GM18498 (cell line): ENCODE results near the gene DVL2.
"Not testable (repeated sequence)": the region's sequence is repeated elsewhere in the genome, so short reads cannot be mapped to it uniquely, and the experiment has no call there.

Experiments used
- ATAC-seq: cut with Tn5 transposase; IDR thresholded peaks from one replicate; pipeline ENCODE4 v1.9.1; 2021; ENCODE audit warnings: mild to moderate bottlenecking, moderate library complexity; ENCODE audit not compliant: unreplicated experiment

DVL2 gene

GRCh38 chr17:7204336-7204735 lies 30.0 kb downstream of the DVL2 start:
- ATAC-seq: no peak

GRCh38 chr17:7203391-7203790 lies 30.9 kb downstream of the DVL2 start:
- ATAC-seq: no peak

- no peak for ATAC-seq
These were observed 37.5 kb downstream of the DVL2 start for GRCh38 chr17:7196651-7197401.

- no peak for ATAC-seq
These were observed 38.3 kb downstream of the DVL2 start for GRCh38 chr17:7195971-7196370.

- no peak for ATAC-seq
These were observed 41.9 kb downstream of the DVL2 start for GRCh38 chr17:7192271-7192937.

- ATAC-seq: no peak
These were observed 42.6 kb downstream of the DVL2 start for GRCh38 chr17:7191571-7192270.

GRCh38 chr17:7191069-7191468 lies 43.2 kb downstream of the DVL2 start:
- no peak for ATAC-seq

- ATAC-seq: no peak
These were observed 43.9 kb downstream of the DVL2 start for GRCh38 chr17:7190276-7190917.

- no peak for ATAC-seq
These were observed 48.1 kb downstream of the DVL2 start for GRCh38 chr17:7186241-7186640.

GRCh38 chr17:7184647-7185046 lies 49.7 kb downstream of the DVL2 start:
- no peak for ATAC-seq

- no peak for ATAC-seq
These were observed 50.2 kb downstream of the DVL2 start for GRCh38 chr17:7184091-7184488.

- ATAC-seq: no peak
These were observed 50.8 kb downstream of the DVL2 start for GRCh38 chr17:7183433-7184090.

- ATAC-seq: not testable (repeated sequence)
These were observed 52.2 kb downstream of the DVL2 start for GRCh38 chr17:7182101-7182500.

GRCh38 chr17:7179317-7180254 lies 54.7 kb downstream of the DVL2 start, which contains the start of gene ASGR1:
ASGR1 (minus strand) TSS chr17:7179370; CDS start chr17:7178563, 807 bp downstream.
- ATAC-seq: no peak

GRCh38 chr17:7178973-7179316 lies 55.4 kb downstream of the DVL2 start:
- ATAC-seq: no peak

GRCh38 chr17:7177954-7178477 lies 56.3 kb downstream of the DVL2 start:
- ATAC-seq: no peak

- no peak for ATAC-seq
These were observed 56.9 kb downstream of the DVL2 start for GRCh38 chr17:7177191-7177953.

- no peak for ATAC-seq
These were observed 57.5 kb downstream of the DVL2 start for GRCh38 chr17:7176841-7177190.
